ENCODE results near the gene UPB1.

- no peak for TF ChIP-seq CTCF (IDR thresholded peaks at IDR 0.05)
- TF ChIP-seq POLR2A (IDR thresholded peaks at IDR 0.05): no peak
Measured at GRCh38 chr22:24446260-24446611, 48.9 kb upstream of the UPB1 start.

All from adrenal gland (tissue), 5 donors.